Erythroblast (primary cell): ENCODE results near the gene TRAPPC1.

Source experiments
- GATA1 ChIP-seq: IDR thresholded peaks from 2 replicates; pipeline ENCODE4 v1.6.1; 2011; ENCODE audit warnings: low read depth, mild to moderate bottlenecking, control low read depth, low read length, moderate library complexity
- POLR2A ChIP-seq: IDR thresholded peaks from 2 replicates; pipeline ENCODE4 v1.6.1; 2011; ENCODE audit warnings: mild to moderate bottlenecking, low read length

DNA sequence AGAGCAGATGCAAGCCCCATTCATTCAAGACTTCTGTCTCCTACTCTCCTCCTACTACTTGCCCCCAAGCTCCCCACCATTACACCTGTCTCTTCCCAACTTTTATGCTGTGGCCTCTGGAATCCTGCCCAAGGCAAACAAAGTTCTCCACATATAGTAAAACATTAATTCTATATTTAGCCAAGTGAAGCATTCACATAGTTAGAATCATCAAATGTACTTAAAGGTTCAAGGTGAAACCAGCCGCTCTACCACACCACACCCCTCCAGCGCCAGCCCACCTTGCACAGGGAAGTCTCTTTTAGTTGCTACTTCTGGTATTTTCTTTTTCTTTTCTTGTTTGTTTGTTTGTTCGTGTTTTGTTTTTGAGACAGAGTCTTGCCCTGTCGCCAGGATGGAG lies 45.3 kb upstream of the TRAPPC1 start:
- TF ChIP-seq POLR2A (no peak), GATA1 (no peak)
